IMR-90 (cell line): ENCODE results near the gene CRYM. TPM values are rescaled to one million over a fixed set of nuclear protein-coding genes. Genes with fewer than 3 reads are reported as not detected.
"Not testable (repeated sequence)": the region's sequence is repeated elsewhere in the genome, so short reads cannot be mapped to it uniquely, and the experiment has no call there.

Source experiments
- ATAC-seq: fragments of 200-7000 bp; cut with Tn5 transposase; 2 replicates; pipeline ENCODE4 v1.9.1; 2020; ENCODE audit warnings: low read depth, mild to moderate bottlenecking, moderate library complexity
- BruUV-seq: library from RNA; stranded (reverse); fragments of 400-500 nt; replicated peaks from 2 replicates; lab custom pipeline; 2021; lab: Mats Ljungman, UMichigan
- CTCF ChIA-PET: fragments of 300-600 bp; formaldehyde crosslinking; extraction: SDS; loops from one replicate; lab custom pipeline; 2021; ENCODE audit warnings: antibody characterized with exemption; lab: Yijun Ruan, JAX
- POLR2A ChIA-PET: fragments of 300-600 bp; sonication (Branson Sonifier 250); formaldehyde crosslinking; loops from one replicate; lab custom pipeline; 2022; ENCODE audit warnings: antibody characterized with exemption; ENCODE audit not compliant: unreplicated experiment; lab: Charles Lee
- DNase-seq: peaks from one replicate; pipeline ENCODE4 v3.0.0; 2013
- H2AFZ ChIP-seq: replicated peaks from 2 replicates; pipeline ENCODE3; 2013; ENCODE audit warnings: low read length, mild to moderate bottlenecking; ENCODE audit not compliant: poor library complexity
- H2AK5ac ChIP-seq: 2 replicates; pipeline ENCODE4 v1.6.1; 2013; ENCODE audit warnings: low read depth, low read length, inconsistent platforms
- H2AK9ac ChIP-seq: replicated peaks from 2 replicates; pipeline ENCODE3; 2013; ENCODE audit warnings: mild to moderate bottlenecking, low read depth, low read length, moderate library complexity; ENCODE audit not compliant: poor library complexity
- H2BK120ac ChIP-seq: 2 replicates; pipeline ENCODE4 v1.6.1; 2013; ENCODE audit warnings: low read depth, low read length, inconsistent platforms
- H2BK15ac ChIP-seq: 3 replicates; pipeline ENCODE4 v1.6.1; 2013; ENCODE audit warnings: low read depth, low read length, inconsistent platforms
- H2BK20ac ChIP-seq: 2 replicates; pipeline ENCODE4 v1.6.1; 2013; ENCODE audit warnings: low read depth, mild to moderate bottlenecking, inconsistent platforms, low read length, moderate library complexity
- H2BK5ac ChIP-seq: 2 replicates; pipeline ENCODE4 v1.6.1; 2013; ENCODE audit warnings: mild to moderate bottlenecking, low read depth, low read length, inconsistent platforms; ENCODE audit not compliant: poor library complexity, severe bottlenecking
- H3K14ac ChIP-seq: replicated peaks from 2 replicates; pipeline ENCODE4 v1.6.1; 2013; ENCODE audit warnings: low read depth, low read length, inconsistent platforms
- H3K18ac ChIP-seq: 2 replicates; pipeline ENCODE4 v1.6.1; 2013; ENCODE audit warnings: low read depth, low read length, control low read depth
- H3K23ac ChIP-seq: 2 replicates; pipeline ENCODE4 v1.6.1; 2013; ENCODE audit warnings: low read depth, low read length, inconsistent platforms
- H3K27ac ChIP-seq: 2 replicates; pipeline ENCODE4 v1.5.1; 2013; ENCODE audit warnings: mild to moderate bottlenecking, control low read depth, low read length; ENCODE audit not compliant: insufficient read depth
- H3K27me3 ChIP-seq: 2 replicates; pipeline ENCODE4 v1.6.1; 2013; ENCODE audit warnings: low read length; ENCODE audit not compliant: control insufficient read depth, insufficient read depth
- H3K36me3 ChIP-seq: 2 replicates; pipeline ENCODE4 v1.6.1; 2013; ENCODE audit warnings: low read length, mixed read lengths; ENCODE audit not compliant: control insufficient read depth, insufficient read depth
- H3K4ac ChIP-seq: 2 replicates; pipeline ENCODE4 v1.6.1; 2013; ENCODE audit warnings: low read depth, low read length, inconsistent platforms
- H3K4me1 ChIP-seq: 2 replicates; pipeline ENCODE4 v1.6.1; 2013; ENCODE audit warnings: low read length, mixed read lengths; ENCODE audit not compliant: control insufficient read depth, insufficient read depth
- H3K4me2 ChIP-seq: 2 replicates; pipeline ENCODE4 v1.6.1; 2013; ENCODE audit warnings: low read depth, mild to moderate bottlenecking, control low read depth, low read length, moderate library complexity
- H3K4me3 ChIP-seq: 2 replicates; pipeline ENCODE4 v1.5.1; 2013; ENCODE audit warnings: low read depth, mild to moderate bottlenecking, control low read depth, low read length, moderate library complexity; ENCODE audit not compliant: insufficient read depth
- H3K56ac ChIP-seq: 2 replicates; pipeline ENCODE4 v1.6.1; 2013; ENCODE audit warnings: low read length, inconsistent platforms; ENCODE audit not compliant: insufficient read depth; ENCODE audit errors: extremely low read depth
- H3K79me1 ChIP-seq, 2 experiments: 2 replicates each; pipeline ENCODE4 v1.6.1; 2013; ENCODE audit warnings: low read length in 2 of 2, inconsistent platforms in 1 of 2, low read depth in 1 of 2
- H3K9ac ChIP-seq: 2 replicates; pipeline ENCODE4 v1.6.1; 2013; ENCODE audit warnings: low read depth, low read length, control low read depth
- H3K9me1 ChIP-seq: 2 replicates; pipeline ENCODE4 v1.6.1; 2013; ENCODE audit warnings: low read length, inconsistent platforms; ENCODE audit not compliant: insufficient read depth
- H3K9me3 ChIP-seq: 2 replicates; pipeline ENCODE4 v1.6.1; 2013; ENCODE audit warnings: low read length; ENCODE audit not compliant: control insufficient read depth, insufficient read depth
- H4K20me1 ChIP-seq: 2 replicates; pipeline ENCODE4 v1.6.1; 2013; ENCODE audit warnings: low read length, inconsistent platforms; ENCODE audit not compliant: insufficient read depth
- H4K5ac ChIP-seq: 2 replicates; pipeline ENCODE4 v1.6.1; 2013; ENCODE audit warnings: mild to moderate bottlenecking, low read depth, low read length, control low read depth
- H4K8ac ChIP-seq, 2 experiments: 2 replicates each; pipeline ENCODE4 v1.6.1; 2013; ENCODE audit warnings: low read depth in 2 of 2, low read length in 2 of 2, control low read depth in 1 of 2, inconsistent platforms in 1 of 2
- H4K91ac ChIP-seq: 2 replicates; pipeline ENCODE4 v1.6.1; 2013; ENCODE audit warnings: low read depth, low read length, inconsistent platforms; ENCODE audit not compliant: insufficient read depth
- WGBS, 2 experiments: methylation state at CpG; one replicate each; pipeline versions ENCODE4 v1.1.5 to v1.1.7; 2013; ENCODE audit warnings: missing lambda C conversion rate in 2 of 2; ENCODE audit not compliant: insufficient read length in 1 of 2; ENCODE audit errors: extremely low coverage in 2 of 2; 5-methylcytosine and 5-hydroxymethylcytosine counted together
- dilution Hi-C: fragments of 300-500 bp; cut with HindIII; formaldehyde crosslinking; loops from one replicate; pipeline ENCODE4 v1.14.3; 2018; ENCODE audit warnings: low sequenced_read_pairs; ENCODE audit not compliant: unreplicated experiment
- in situ Hi-C: fragments of 300-500 bp; cut with MboI; formaldehyde crosslinking; loops from 3 replicates; pipeline ENCODE4 v1.14.3; 2019; ENCODE audit warnings: low sequenced_read_pairs, inconsistent platforms, mixed read lengths
- intact Hi-C: fragments of 100-400 bp; cut with micrococcal nuclease; formaldehyde crosslinking; loops from 2 replicates; pipeline ENCODE4 v1.10.0; 2022
- polyA plus RNA-seq, 3 experiments: library from polyadenylated mRNA; depleted of rRNA; stranded (reverse); fragments of >200 nt; gene quantifications; 2 replicates each; pipeline ENCODE4 v1.2.3, GENCODE V29; 2012; ENCODE audit warnings: low replicate concordance in 1 of 3
- total RNA-seq: library from RNA; depleted of rRNA; stranded (reverse); fragments of >200 nt; gene quantifications from 2 replicates; pipeline ENCODE4 v1.2.3, GENCODE V29; 2012

The CRYM gene
- total and polyA plus RNA-seq, 2 of the 4 experiments (the other 2 are of a cell fraction), result not detected

- DNase-seq, in situ Hi-C loops, ATAC-seq, H2BK5ac ChIP-seq, H3K36me3 ChIP-seq, H3K4me2 ChIP-seq, intact Hi-C loops, dilution Hi-C loops, H4K8ac ChIP-seq, H4K91ac ChIP-seq, H3K9me3 ChIP-seq, H2BK15ac ChIP-seq, H4K5ac ChIP-seq, BruUV-seq, H3K14ac ChIP-seq, H3K4me1 ChIP-seq, H3K18ac ChIP-seq, H2BK20ac ChIP-seq, POLR2A ChIA-PET, H3K4me3 ChIP-seq, H3K4ac ChIP-seq, H2AK5ac ChIP-seq, H3K27me3 ChIP-seq, H2AFZ ChIP-seq, H3K9me1 ChIP-seq, H2AK9ac ChIP-seq, H3K56ac ChIP-seq, H3K27ac ChIP-seq, H2BK120ac ChIP-seq, H4K20me1 ChIP-seq, H3K9ac ChIP-seq, H3K79me1 ChIP-seq, H3K23ac ChIP-seq: not testable (repeated sequence)
- no CpG with 5 or more reads among the region's 2 CpGs for WGBS, 2 experiments
- CTCF ChIA-PET, result interaction anchor here (0.6 kb wide), 1 partner anchor 1491 kb away, joined by 4 read pairs; no protein-coding TSS in a partner anchor
These were observed 44.2 kb upstream of the CRYM start for GRCh38 chr16:21322251-21322650.
